ENCODE measurements around the gene FNDC11.

GRCh38 chr20:63561624-63562396, 7.9 kb downstream of the FNDC11 start:
- no peak for TF ChIP-seq CTCF (IDR thresholded peaks at IDR 0.05)
- TF ChIP-seq POLR2A (IDR thresholded peaks at IDR 0.05) = no peak
